ENCODE measurements around the gene MRPL40.

The MRPL40 gene

GRCh38 chr22:19473578-19473977 is 41.2 kb downstream of the MRPL40 start:
- peaks cover 35% of the 10 kb centered on the region for H3K79me2 ChIP-seq (ENCODE audit: control insufficient read depth, insufficient read depth, low read length, unreplicated experiment)
- no peak overlapping the region for H3K4me3 ChIP-seq (ENCODE audit: low read depth, low read length)
- no peaks in the 10 kb centered on the region for H3K27me3 ChIP-seq (ENCODE audit: insufficient read depth, low read length)
- no peak overlapping the region for H2AFZ ChIP-seq (ENCODE audit: low read length, unreplicated experiment)
- no peak overlapping the region for H3K27ac ChIP-seq (ENCODE audit: low read depth, low read length)
- H3K4me1 ChIP-seq (ENCODE audit: control insufficient read depth, insufficient read depth, low read length, unreplicated experiment) = peaks cover 10% of the 10 kb centered on the region
- 0 out of 2 replicates have a peak, but pooled peaks cover 4% of the 10 kb centered on the region for H3K36me3 ChIP-seq (ENCODE audit: insufficient read depth, low read length)

DNA sequence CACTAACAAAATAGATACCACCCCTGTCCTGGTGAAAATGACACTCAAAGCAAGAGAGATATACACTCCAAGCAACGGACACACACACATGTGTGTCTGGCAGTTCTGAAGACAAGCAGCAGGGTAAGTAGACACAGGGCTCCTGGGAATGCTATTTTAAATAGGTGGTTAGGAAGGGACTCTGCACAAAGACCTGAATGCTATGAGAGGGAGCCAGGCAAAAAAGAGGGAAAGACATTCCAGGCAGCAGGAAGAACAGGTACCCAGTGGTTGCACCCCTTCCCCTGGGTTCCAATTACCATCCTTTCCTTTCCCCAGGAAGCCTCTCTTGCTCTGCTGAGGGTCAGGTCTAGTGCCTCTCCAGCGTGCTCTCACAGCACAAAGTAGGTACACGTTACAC is 43.7 kb downstream of the MRPL40 start:
- no peak overlapping the region for H3K4me3 ChIP-seq (ENCODE audit: low read depth, low read length)
- H3K79me2 ChIP-seq (ENCODE audit: control insufficient read depth, insufficient read depth, low read length, unreplicated experiment) = peaks cover 48% of the 10 kb centered on the region
- 0 out of 2 replicates have a peak, but pooled peaks cover 4% of the 10 kb centered on the region for H3K36me3 ChIP-seq (ENCODE audit: insufficient read depth, low read length)
- H3K27me3 ChIP-seq (ENCODE audit: insufficient read depth, low read length) = no peaks in the 10 kb centered on the region
- H3K27ac ChIP-seq (ENCODE audit: low read depth, low read length) = no peak overlapping the region
- H2AFZ ChIP-seq (ENCODE audit: low read length, unreplicated experiment) = no peak overlapping the region
- peaks cover 14% of the 10 kb centered on the region for H3K4me1 ChIP-seq (ENCODE audit: control insufficient read depth, insufficient read depth, low read length, unreplicated experiment)

- Histone ChIP-seq H3K36me3 (ENCODE audit: insufficient read depth, low read length) (0 out of 2 replicates have a peak, but pooled peaks cover 2% of the 10 kb centered on the region), H3K79me2 (ENCODE audit: control insufficient read depth, insufficient read depth, low read length, unreplicated experiment) (peaks cover 54% of the 10 kb centered on the region), H3K27ac (ENCODE audit: low read depth, low read length) (peak overlapping the region; percentile 93; the same call in 1 of the 2 replicates), H3K4me1 (ENCODE audit: control insufficient read depth, insufficient read depth, low read length, unreplicated experiment) (peaks cover 20% of the 10 kb centered on the region), H3K27me3 (ENCODE audit: insufficient read depth, low read length) (no peaks in the 10 kb centered on the region), H2AFZ (ENCODE audit: low read length, unreplicated experiment) (no peak overlapping the region), H3K4me3 (ENCODE audit: low read depth, low read length) (peak overlapping the region; percentile 97)
Observed at GRCh38 chr22:19477321-19478044, 45.1 kb downstream of the MRPL40 start.

- Histone ChIP-seq H3K4me3 (ENCODE audit: low read depth, low read length) (peak overlapping the region; percentile 97), H2AFZ (ENCODE audit: low read length, unreplicated experiment) (no peak overlapping the region), H3K27me3 (ENCODE audit: insufficient read depth, low read length) (no peaks in the 10 kb centered on the region), H3K79me2 (ENCODE audit: control insufficient read depth, insufficient read depth, low read length, unreplicated experiment) (peaks cover 56% of the 10 kb centered on the region), H3K27ac (ENCODE audit: low read depth, low read length) (peak overlapping the region; percentile 93), H3K36me3 (ENCODE audit: insufficient read depth, low read length) (no peaks in the 10 kb centered on the region), H3K4me1 (ENCODE audit: control insufficient read depth, insufficient read depth, low read length, unreplicated experiment) (peaks cover 27% of the 10 kb centered on the region)
Observed at GRCh38 chr22:19478045-19478900, 45.9 kb downstream of the MRPL40 start.

GRCh38 chr22:19478901-19479354 is 46.6 kb downstream of the MRPL40 start, which contains the start of gene UFD1:
Gene UFD1 (minus strand): TSS chr22:19479193. CDS start chr22:19479085, 108 bp downstream.
- Histone ChIP-seq H3K4me3 (ENCODE audit: low read depth, low read length) (peak within 1 kb of the TSS; percentile 97), H2AFZ (ENCODE audit: low read length, unreplicated experiment) (peak within 1 kb of the TSS; percentile 35), H3K27me3 (ENCODE audit: insufficient read depth, low read length) (no peaks in the 10 kb centered on the region), H3K79me2 (ENCODE audit: control insufficient read depth, insufficient read depth, low read length, unreplicated experiment) (peaks cover 53% of the 10 kb centered on the region), H3K36me3 (ENCODE audit: insufficient read depth, low read length) (no peaks in the 10 kb centered on the region), H3K4me1 (ENCODE audit: control insufficient read depth, insufficient read depth, low read length, unreplicated experiment) (peaks cover 33% of the 10 kb centered on the region), H3K27ac (ENCODE audit: low read depth, low read length) (peak within 1 kb of the TSS; percentile 93)

- no peaks in the 10 kb centered on the region for H3K36me3 ChIP-seq (ENCODE audit: insufficient read depth, low read length)
- H3K79me2 ChIP-seq (ENCODE audit: control insufficient read depth, insufficient read depth, low read length, unreplicated experiment) = peaks cover 52% of the 10 kb centered on the region
- H3K27ac ChIP-seq (ENCODE audit: low read depth, low read length) = peak within 1 kb of the TSS; percentile 93
- H3K4me3 ChIP-seq (ENCODE audit: low read depth, low read length) = peak within 1 kb of the TSS; percentile 97
- no peaks in the 10 kb centered on the region for H3K27me3 ChIP-seq (ENCODE audit: insufficient read depth, low read length)
- H3K4me1 ChIP-seq (ENCODE audit: control insufficient read depth, insufficient read depth, low read length, unreplicated experiment) = peaks cover 40% of the 10 kb centered on the region
- H2AFZ ChIP-seq (ENCODE audit: low read length, unreplicated experiment) = peak within 1 kb of the TSS; percentile 35
Observed at GRCh38 chr22:19479355-19480172, 47.2 kb downstream of the MRPL40 start, which contains the start of gene CDC45. Gene CDC45 (plus strand): TSS chr22:19479920. CDS start chr22:19479969, 49 bp downstream.

GRCh38 chr22:19480173-19480568 is 47.8 kb downstream of the MRPL40 start:
- Histone ChIP-seq H3K4me1 (ENCODE audit: control insufficient read depth, insufficient read depth, low read length, unreplicated experiment) (peaks cover 41% of the 10 kb centered on the region), H3K79me2 (ENCODE audit: control insufficient read depth, insufficient read depth, low read length, unreplicated experiment) (peaks cover 50% of the 10 kb centered on the region), H3K36me3 (ENCODE audit: insufficient read depth, low read length) (peaks cover under 1% of the 10 kb centered on the region; the same call in 1 of the 2 replicates), H3K4me3 (ENCODE audit: low read depth, low read length) (peak overlapping the region; percentile 76), H3K27me3 (ENCODE audit: insufficient read depth, low read length) (no peaks in the 10 kb centered on the region), H2AFZ (ENCODE audit: low read length, unreplicated experiment) (no peak overlapping the region), H3K27ac (ENCODE audit: low read depth, low read length) (no peak overlapping the region)

DNA sequence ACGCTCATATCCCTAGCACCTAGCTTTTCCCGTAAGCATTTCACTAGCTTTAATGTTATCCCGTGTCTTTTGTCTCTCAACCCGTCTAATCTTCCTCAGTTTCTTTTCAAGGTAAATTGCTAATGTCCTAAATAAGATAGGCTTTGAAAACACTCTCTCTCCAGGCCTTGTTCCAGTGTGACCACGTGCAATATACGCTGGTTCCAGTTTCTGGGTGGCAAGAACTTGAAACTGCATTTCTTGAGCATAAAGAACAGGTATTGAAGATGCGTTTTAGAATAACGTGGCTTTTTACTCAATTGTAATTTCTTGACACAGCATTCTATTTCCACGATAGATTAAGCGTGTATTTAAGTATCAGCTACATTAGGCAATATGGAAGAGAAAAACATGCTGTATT is 48.4 kb downstream of the MRPL40 start:
- Histone ChIP-seq H3K4me3 (ENCODE audit: low read depth, low read length) (peak overlapping the region; percentile 76), H3K27ac (ENCODE audit: low read depth, low read length) (no peak overlapping the region), H3K79me2 (ENCODE audit: control insufficient read depth, insufficient read depth, low read length, unreplicated experiment) (peaks cover 44% of the 10 kb centered on the region), H2AFZ (ENCODE audit: low read length, unreplicated experiment) (no peak overlapping the region), H3K36me3 (ENCODE audit: insufficient read depth, low read length) (peaks cover 4% of the 10 kb centered on the region; the same call in 1 of the 2 replicates), H3K27me3 (ENCODE audit: insufficient read depth, low read length) (no peaks in the 10 kb centered on the region), H3K4me1 (ENCODE audit: control insufficient read depth, insufficient read depth, low read length, unreplicated experiment) (peaks cover 40% of the 10 kb centered on the region)

- H3K36me3 ChIP-seq (ENCODE audit: insufficient read depth, low read length) = peaks cover 4% of the 10 kb centered on the region; the same call in 1 of the 2 replicates
- H3K79me2 ChIP-seq (ENCODE audit: control insufficient read depth, insufficient read depth, low read length, unreplicated experiment) = peaks cover 33% of the 10 kb centered on the region
- no peak overlapping the region for H2AFZ ChIP-seq (ENCODE audit: low read length, unreplicated experiment)
- peaks cover 32% of the 10 kb centered on the region for H3K4me1 ChIP-seq (ENCODE audit: control insufficient read depth, insufficient read depth, low read length, unreplicated experiment)
- H3K27me3 ChIP-seq (ENCODE audit: insufficient read depth, low read length) = no peaks in the 10 kb centered on the region
- peak overlapping the region; percentile 84 for H3K27ac ChIP-seq (ENCODE audit: low read depth, low read length)
- H3K4me3 ChIP-seq (ENCODE audit: low read depth, low read length) = no peak overlapping the region
Observed at GRCh38 chr22:19482297-19482696, 50.0 kb downstream of the MRPL40 start.
